Measurements from ENCODE around the gene SPTSSB.

DNA sequence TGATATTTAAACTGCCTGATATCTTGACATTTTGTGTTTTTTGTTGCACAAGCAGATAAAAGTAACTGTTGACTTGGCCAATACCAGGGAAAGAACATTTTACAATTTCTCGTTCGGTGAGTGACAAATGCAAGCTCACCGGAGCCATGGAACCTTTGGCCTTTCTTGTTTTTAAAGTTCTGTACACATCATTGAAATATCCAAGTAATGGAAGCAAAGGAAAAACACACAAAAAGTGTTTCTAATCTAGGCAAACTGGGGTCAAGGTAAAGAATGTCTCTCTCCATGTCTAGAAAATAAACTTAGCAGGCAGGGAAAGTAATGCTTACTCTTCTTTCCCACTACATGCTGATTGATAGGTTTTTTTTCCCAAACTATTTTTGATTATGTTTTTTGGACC is 27.8 kb downstream of the SPTSSB start:
- TF ChIP-seq, protein P1, sequence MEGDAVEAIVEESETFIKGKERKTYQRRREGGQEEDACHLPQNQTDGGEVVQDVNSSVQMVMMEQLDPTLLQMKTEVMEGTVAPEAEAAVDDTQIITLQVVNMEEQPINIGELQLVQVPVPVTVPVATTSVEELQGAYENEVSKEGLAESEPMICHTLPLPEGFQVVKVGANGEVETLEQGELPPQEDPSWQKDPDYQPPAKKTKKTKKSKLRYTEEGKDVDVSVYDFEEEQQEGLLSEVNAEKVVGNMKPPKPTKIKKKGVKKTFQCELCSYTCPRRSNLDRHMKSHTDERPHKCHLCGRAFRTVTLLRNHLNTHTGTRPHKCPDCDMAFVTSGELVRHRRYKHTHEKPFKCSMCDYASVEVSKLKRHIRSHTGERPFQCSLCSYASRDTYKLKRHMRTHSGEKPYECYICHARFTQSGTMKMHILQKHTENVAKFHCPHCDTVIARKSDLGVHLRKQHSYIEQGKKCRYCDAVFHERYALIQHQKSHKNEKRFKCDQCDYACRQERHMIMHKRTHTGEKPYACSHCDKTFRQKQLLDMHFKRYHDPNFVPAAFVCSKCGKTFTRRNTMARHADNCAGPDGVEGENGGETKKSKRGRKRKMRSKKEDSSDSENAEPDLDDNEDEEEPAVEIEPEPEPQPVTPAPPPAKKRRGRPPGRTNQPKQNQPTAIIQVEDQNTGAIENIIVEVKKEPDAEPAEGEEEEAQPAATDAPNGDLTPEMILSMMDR (IDR thresholded peaks at IDR 0.05) = no peak
- no peak for TF ChIP-seq POLR2A (IDR thresholded peaks at IDR 0.05)
